Upper lobe of left lung (tissue), 6 donors: ENCODE data around the gene MYO3B. TPM values are rescaled to one million over a fixed set of nuclear protein-coding genes. Genes with fewer than 3 reads are reported as not detected.

Experiments
- ATAC-seq, 2 donors: fragments of 200-7000 bp; cut with Tn5 transposase; one replicate each; pipeline ENCODE4 v1.9.1; 2022; ENCODE audit warnings: mild to moderate bottlenecking in 2 of 2, moderate library complexity in 2 of 2; ENCODE audit not compliant: low FRiP score in 2 of 2
- DNase-seq, 2 donors: peaks; one replicate each; pipeline ENCODE4 v3.0.0-alpha.2; 2019 to 2020
- H3K27ac ChIP-seq, 4 donors: fragments of 200-600 bp; sonication (generic); one replicate each; pipeline ENCODE4 v1.5.1; 2016 to 2019
- H3K27me3 ChIP-seq, 4 donors: fragments of 200-600 bp; sonication (generic); one replicate each; pipeline ENCODE4 v1.5.1; 2017 to 2019
- H3K36me3 ChIP-seq, 4 donors: fragments of 200-600 bp; sonication (generic); one replicate each; pipeline ENCODE4 v1.5.1; 2016 to 2019
- H3K4me1 ChIP-seq, 4 donors: fragments of 200-600 bp; sonication (generic); one replicate each; pipeline ENCODE4 v1.5.1; 2018 to 2019
- H3K4me3 ChIP-seq, 4 donors: fragments of 200-600 bp; sonication (generic); one replicate each; pipeline ENCODE4 v1.5.1; 2017 to 2019; ENCODE audit warnings: mild to moderate bottlenecking in 2 of 4, moderate library complexity in 1 of 4
- H3K9me3 ChIP-seq, 4 donors: fragments of 200-600 bp; sonication (generic); one replicate each; pipeline ENCODE4 v1.5.1; 2018 to 2019
- EP300 ChIP-seq, 4 donors: sonication (generic); formaldehyde crosslinking; IDR thresholded peaks; one replicate each; pipeline ENCODE4 v1.5.1; 2017; ENCODE audit warnings: antibody characterized with exemption in 4 of 4, control low read depth in 2 of 4
- POLR2A ChIP-seq, 4 donors: fragments of 450-650 bp; IDR thresholded peaks; one replicate each; pipeline ENCODE4 v1.5.1; 2016 to 2017; ENCODE audit warnings: antibody characterized with exemption in 4 of 4, mild to moderate bottlenecking in 2 of 4
- POLR2AphosphoS5 ChIP-seq, 2 donors: sonication (generic); formaldehyde crosslinking; IDR thresholded peaks; one replicate each; pipeline ENCODE4 v1.5.1; 2017; ENCODE audit warnings: antibody characterized with exemption in 2 of 2
- WGBS, 2 donors: methylation state at CpG; one replicate each; pipeline ENCODE4 v1.1.5; 2017 to 2018; 5-methylcytosine and 5-hydroxymethylcytosine counted together
- total RNA-seq, 6 donors: library from RNA; depleted of rRNA in 4 of 6; stranded (reverse); fragments of >200 nt in 4 of 6; gene quantifications; one replicate each; pipeline versions ENCODE4 v1.1.0 to v1.2.1, GENCODE V29; 2016 to 2021
- TF ChIP-seq, protein P1 (sequence below), 6 experiments: fragments of 450-650 bp in 4 of 6; fragments of 200-600 bp in 2 of 6; sonication (generic) in 2 of 6; IDR thresholded peaks; one replicate each; pipeline ENCODE4 v1.5.1; 2016 to 2019; ENCODE audit warnings: antibody characterized with exemption in 6 of 6
- donor health status: DM: no; HTN: no; CAD: no; lungs with moderate emphysema.
- donor health status: DM: no; HTN: yes; CAD: no; lungs with severe emphysema.

Gene MYO3B
- total RNA-seq, 6 donors from 2014 or later, result 0.09 to 0.20 (median 0.13) TPM; not detected in 3

DNA sequence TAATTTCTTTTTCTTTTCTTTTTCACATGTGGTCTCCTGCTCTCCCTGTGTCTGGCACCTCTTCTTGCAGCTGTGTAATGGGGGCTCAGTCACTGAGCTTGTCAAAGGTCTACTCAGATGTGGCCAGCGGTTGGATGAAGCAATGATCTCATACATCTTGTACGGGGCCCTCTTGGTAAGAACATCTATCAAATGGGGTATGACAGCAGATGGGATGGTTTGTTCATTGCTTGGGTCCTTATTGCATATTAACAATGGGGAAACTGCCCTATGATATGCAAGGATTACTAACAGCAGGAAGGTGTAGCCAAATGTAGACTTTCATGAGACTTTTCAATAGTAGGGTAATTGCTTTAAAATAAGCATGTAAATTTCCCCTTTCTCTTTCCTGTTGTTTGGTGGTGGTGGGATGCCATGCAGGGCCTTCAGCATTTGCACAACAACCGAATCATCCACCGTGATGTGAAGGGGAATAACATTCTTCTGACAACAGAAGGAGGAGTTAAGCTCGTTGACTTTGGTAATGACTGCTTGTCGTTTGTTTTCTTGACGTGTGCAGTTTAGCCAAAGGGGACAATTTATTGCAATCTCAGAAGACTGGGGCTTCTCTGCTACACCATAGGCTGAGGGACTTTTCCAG, 36.5 kb downstream of the MYO3B start:
- no peak for ATAC-seq
- DNase-seq, result no peak
- H3K27me3 ChIP-seq, result no peaks in the 10 kb centered on the region
- TF ChIP-seq, protein P1, sequence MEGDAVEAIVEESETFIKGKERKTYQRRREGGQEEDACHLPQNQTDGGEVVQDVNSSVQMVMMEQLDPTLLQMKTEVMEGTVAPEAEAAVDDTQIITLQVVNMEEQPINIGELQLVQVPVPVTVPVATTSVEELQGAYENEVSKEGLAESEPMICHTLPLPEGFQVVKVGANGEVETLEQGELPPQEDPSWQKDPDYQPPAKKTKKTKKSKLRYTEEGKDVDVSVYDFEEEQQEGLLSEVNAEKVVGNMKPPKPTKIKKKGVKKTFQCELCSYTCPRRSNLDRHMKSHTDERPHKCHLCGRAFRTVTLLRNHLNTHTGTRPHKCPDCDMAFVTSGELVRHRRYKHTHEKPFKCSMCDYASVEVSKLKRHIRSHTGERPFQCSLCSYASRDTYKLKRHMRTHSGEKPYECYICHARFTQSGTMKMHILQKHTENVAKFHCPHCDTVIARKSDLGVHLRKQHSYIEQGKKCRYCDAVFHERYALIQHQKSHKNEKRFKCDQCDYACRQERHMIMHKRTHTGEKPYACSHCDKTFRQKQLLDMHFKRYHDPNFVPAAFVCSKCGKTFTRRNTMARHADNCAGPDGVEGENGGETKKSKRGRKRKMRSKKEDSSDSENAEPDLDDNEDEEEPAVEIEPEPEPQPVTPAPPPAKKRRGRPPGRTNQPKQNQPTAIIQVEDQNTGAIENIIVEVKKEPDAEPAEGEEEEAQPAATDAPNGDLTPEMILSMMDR (IDR thresholded peaks at IDR 0.05), result no peak
- TF ChIP-seq POLR2A (IDR thresholded peaks at IDR 0.05), result no peak
- TF ChIP-seq POLR2AphosphoS5 (IDR thresholded peaks at IDR 0.05), result no peak
- no peak for TF ChIP-seq EP300 (IDR thresholded peaks at IDR 0.05)
- H3K4me3 ChIP-seq, result no peak overlapping the region
- no peaks in the 10 kb centered on the region for H3K36me3 ChIP-seq
- no peak overlapping the region for H3K27ac ChIP-seq
- 62 to 68% methylated on average over 7 of the region's 7 CpGs for WGBS, 2 donors
- H3K9me3 ChIP-seq, result peaks cover 0 to under 1% (median 0%) of the 10 kb centered on the region in 4 donors
- H3K4me1 ChIP-seq, result no peaks in the 10 kb centered on the region

- WGBS, 2 donors, result 72 to 84% methylated on average over 2 of the region's 2 CpGs
- no peak for TF ChIP-seq EP300 (IDR thresholded peaks at IDR 0.05)
- TF ChIP-seq, protein P1 (IDR thresholded peaks at IDR 0.05), result no peak
- no peak for TF ChIP-seq POLR2AphosphoS5 (IDR thresholded peaks at IDR 0.05)
- no peak for TF ChIP-seq POLR2A (IDR thresholded peaks at IDR 0.05)
- H3K4me3 ChIP-seq, result no peak overlapping the region
- DNase-seq, result no peak
- H3K9me3 ChIP-seq, result no peaks in the 10 kb centered on the region
- H3K27me3 ChIP-seq, result no peaks in the 10 kb centered on the region
- no peaks in the 10 kb centered on the region for H3K36me3 ChIP-seq
- ATAC-seq, result no peak
- no peak overlapping the region for H3K27ac ChIP-seq
- H3K4me1 ChIP-seq, result no peaks in the 10 kb centered on the region
Observed at GRCh38 chr2:170215021-170215420, 37.1 kb downstream of the MYO3B start.

GRCh38 chr2:170216428-170216827, 38.5 kb downstream of the MYO3B start:
- Histone ChIP-seq H3K27me3 (no peaks in the 10 kb centered on the region), H3K9me3 (no peaks in the 10 kb centered on the region), H3K4me3 (no peak overlapping the region), H3K27ac (no peak overlapping the region), H3K4me1 (no peaks in the 10 kb centered on the region), H3K36me3 (no peaks in the 10 kb centered on the region)
- WGBS, 2 donors, result 94 to 97% methylated on average over 3 of the region's 3 CpGs
- ATAC-seq, result no peak
- no peak for TF ChIP-seq POLR2AphosphoS5 (IDR thresholded peaks at IDR 0.05)
- TF ChIP-seq POLR2A (IDR thresholded peaks at IDR 0.05), result no peak
- no peak for TF ChIP-seq EP300 (IDR thresholded peaks at IDR 0.05)
- TF ChIP-seq, protein P1 (IDR thresholded peaks at IDR 0.05), result no peak
- no peak for DNase-seq

DNA sequence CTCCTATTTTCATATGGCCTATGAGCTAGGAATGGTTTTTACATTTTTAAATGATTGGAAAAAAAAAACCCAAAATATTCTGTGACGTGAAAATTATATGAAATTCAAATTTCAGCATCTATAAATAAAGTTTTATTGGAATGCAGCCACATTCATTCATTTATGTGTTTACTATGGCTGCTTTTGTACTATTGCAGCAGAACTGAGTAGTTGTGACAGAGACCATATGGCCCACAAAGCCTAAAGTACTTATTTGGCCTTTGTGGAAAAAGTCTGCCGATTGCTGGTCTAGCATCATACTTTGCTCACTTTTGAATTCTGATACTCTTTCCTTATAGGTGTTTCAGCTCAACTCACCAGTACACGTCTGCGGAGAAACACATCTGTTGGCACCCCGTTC, 39.0 kb downstream of the MYO3B start:
- H3K9me3 ChIP-seq, result no peaks in the 10 kb centered on the region
- no peak overlapping the region for H3K4me3 ChIP-seq
- H3K27ac ChIP-seq, result no peak overlapping the region
- no peaks in the 10 kb centered on the region for H3K27me3 ChIP-seq
- no peak for TF ChIP-seq POLR2AphosphoS5 (IDR thresholded peaks at IDR 0.05)
- TF ChIP-seq POLR2A (IDR thresholded peaks at IDR 0.05), result no peak
- TF ChIP-seq, protein P1 (IDR thresholded peaks at IDR 0.05), result no peak
- no peak for TF ChIP-seq EP300 (IDR thresholded peaks at IDR 0.05)
- no peak for ATAC-seq
- WGBS, 2 donors, result 78 to 86% methylated on average over 5 of the region's 5 CpGs
- no peak for DNase-seq
- no peaks in the 10 kb centered on the region for H3K4me1 ChIP-seq
- H3K36me3 ChIP-seq, result no peaks in the 10 kb centered on the region

DNA sequence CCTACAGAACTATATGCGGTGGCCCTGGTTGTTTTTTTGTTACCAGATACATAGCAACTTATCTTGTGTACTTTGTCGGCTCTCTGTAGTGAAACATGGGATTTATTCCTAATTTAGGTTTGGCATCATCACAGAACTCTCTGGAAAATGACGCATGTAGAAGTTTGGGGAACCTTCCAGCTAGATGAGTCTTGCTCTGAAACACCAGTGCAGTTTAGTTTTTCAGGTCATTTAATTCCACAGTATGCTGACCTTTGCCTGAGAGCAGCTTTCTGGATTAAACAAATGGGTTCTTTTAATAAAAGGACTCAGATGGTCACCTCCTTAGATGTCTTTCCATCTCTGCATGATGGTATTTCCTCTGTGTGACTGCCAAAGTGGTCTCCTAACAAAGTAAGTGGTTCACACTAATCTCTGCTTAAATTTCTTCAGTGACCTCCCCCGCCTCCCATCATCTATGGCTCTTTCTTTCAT, 39.9 kb downstream of the MYO3B start:
- 78 to 85% methylated on average over 4 of the region's 4 CpGs for WGBS, 2 donors
- ATAC-seq (peak in 1 of 2 donors; percentile 39), DNase-seq (no peak)
- no peaks in the 10 kb centered on the region for H3K4me1 ChIP-seq
- H3K27me3 ChIP-seq, result no peaks in the 10 kb centered on the region
- peak overlapping the region in 1 of 4 donors; percentile 24 for H3K27ac ChIP-seq
- TF ChIP-seq POLR2AphosphoS5 (IDR thresholded peaks at IDR 0.05), result no peak
- H3K4me3 ChIP-seq, result no peak overlapping the region
- no peaks in the 10 kb centered on the region for H3K9me3 ChIP-seq
- H3K36me3 ChIP-seq, result no peaks in the 10 kb centered on the region
